Stimulated activated naive CD8-positive, alpha-beta T cell treated with anti-CD3 and anti-CD28 coated beads, Interleukin-15, amount 100 ng/mL, for 72 hours (primary cell): ENCODE measurements around the gene KDM2B.

Experiments used
- ATAC-seq: fragments of 150-1000 bp; cut with Tn5 transposase; 2 replicates; pipeline ENCODE4 v1.10.0; 2021; ENCODE audit warnings: mild to moderate bottlenecking, moderate library complexity
- DNase-seq, 2 donors: peaks; one replicate each; pipeline ENCODE4 v3.0.0; 2021 to 2022
- H3K27ac Mint-ChIP-seq, 2 donors: one replicate each; pipeline ENCODE4 v1.8.0; 2022; ENCODE audit warnings: mild to moderate bottlenecking in 2 of 2, mixed read lengths in 2 of 2, moderate library complexity in 2 of 2
- H3K27me3 Mint-ChIP-seq: one replicate; pipeline ENCODE4 v1.8.0; 2022; ENCODE audit warnings: mixed read lengths
- H3K4me1 Mint-ChIP-seq: one replicate; pipeline ENCODE4 v1.8.0; 2022; ENCODE audit warnings: mild to moderate bottlenecking, mixed read lengths
- H3K4me3 Mint-ChIP-seq, 2 donors: one replicate each; pipeline ENCODE4 v1.8.0; 2022; ENCODE audit warnings: mild to moderate bottlenecking in 2 of 2, mixed read lengths in 2 of 2, moderate library complexity in 1 of 2
- H3K9me3 Mint-ChIP-seq, 2 donors: one replicate each; pipeline ENCODE4 v1.8.0; 2022; ENCODE audit warnings: mixed read lengths in 2 of 2

The KDM2B gene

GRCh38 chr12:121530600-121531355 is 50.0 kb downstream of the KDM2B start:
- Mint-ChIP-seq H3K4me3 (peak overlapping the region; percentile 48 to 73), H3K9me3 (no peaks in the 10 kb centered on the region), H3K27me3 (no peaks in the 10 kb centered on the region), H3K27ac (peak overlapping the region; percentile 80 to 93), H3K4me1 (peaks cover 68% of the 10 kb centered on the region)
- ATAC-seq (peak; percentile 79), DNase-seq (peak; percentile 48 to 73)

GRCh38 chr12:121529184-121529583 is 51.6 kb downstream of the KDM2B start:
- H3K4me1 Mint-ChIP-seq: peaks cover 52% of the 10 kb centered on the region
- H3K9me3 Mint-ChIP-seq: no peaks in the 10 kb centered on the region
- no peak for ATAC-seq
- H3K27ac Mint-ChIP-seq: no peak overlapping the region
- H3K27me3 Mint-ChIP-seq: no peaks in the 10 kb centered on the region
- no peak overlapping the region for H3K4me3 Mint-ChIP-seq
- no peak for DNase-seq

- H3K4me1 Mint-ChIP-seq: peaks cover 30% of the 10 kb centered on the region
- H3K4me3 Mint-ChIP-seq: no peak overlapping the region
- no peak overlapping the region for H3K27ac Mint-ChIP-seq
Observed at GRCh38 chr12:121525411-121525810, 55.4 kb downstream of the KDM2B start.

GRCh38 chr12:121524196-121524916 is 56.5 kb downstream of the KDM2B start:
- Mint-ChIP-seq H3K27me3 (no peaks in the 10 kb centered on the region), H3K4me3 (no peak overlapping the region), H3K9me3 (no peaks in the 10 kb centered on the region), H3K4me1 (peaks cover 23% of the 10 kb centered on the region), H3K27ac (no peak overlapping the region)
- DNase-seq (no peak), ATAC-seq (no peak)

More at GRCh38 chr12:121525411-121525810, 55.4 kb downstream of the KDM2B start:
- Mint-ChIP-seq H3K9me3 (no peaks in the 10 kb centered on the region), H3K27me3 (no peaks in the 10 kb centered on the region)
- ATAC-seq (no peak), DNase-seq (no peak)

GRCh38 chr12:121523741-121524140 is 57.1 kb downstream of the KDM2B start:
- H3K4me3 Mint-ChIP-seq: no peak overlapping the region
- no peaks in the 10 kb centered on the region for H3K9me3 Mint-ChIP-seq
- H3K4me1 Mint-ChIP-seq: peaks cover 17% of the 10 kb centered on the region
- no peak overlapping the region for H3K27ac Mint-ChIP-seq
- H3K27me3 Mint-ChIP-seq: no peaks in the 10 kb centered on the region
- DNase-seq (no peak), ATAC-seq (no peak)

- Mint-ChIP-seq H3K4me3 (no peak overlapping the region), H3K4me1 (peaks cover 16% of the 10 kb centered on the region), H3K27me3 (no peaks in the 10 kb centered on the region), H3K9me3 (no peaks in the 10 kb centered on the region), H3K27ac (peak overlapping the region in 1 of 2 donors; percentile 68)
- ATAC-seq (no peak), DNase-seq (no peak)
Observed at GRCh38 chr12:121522971-121523370, 57.9 kb downstream of the KDM2B start.

GRCh38 chr12:121520586-121521086 is 60.2 kb downstream of the KDM2B start:
- H3K4me1 Mint-ChIP-seq: peaks cover 20% of the 10 kb centered on the region
- no peak overlapping the region for H3K27ac Mint-ChIP-seq
- DNase-seq (no peak), ATAC-seq (no peak)
- H3K4me3 Mint-ChIP-seq: no peak overlapping the region
- H3K9me3 Mint-ChIP-seq: no peaks in the 10 kb centered on the region
- H3K27me3 Mint-ChIP-seq: no peaks in the 10 kb centered on the region

GRCh38 chr12:121520119-121520518 is 60.7 kb downstream of the KDM2B start:
- H3K4me1 Mint-ChIP-seq: peaks cover 23% of the 10 kb centered on the region
- no peaks in the 10 kb centered on the region for H3K9me3 Mint-ChIP-seq
- no peak for DNase-seq
- no peak overlapping the region for H3K4me3 Mint-ChIP-seq
- H3K27ac Mint-ChIP-seq: no peak overlapping the region
- ATAC-seq: no peak
- no peaks in the 10 kb centered on the region for H3K27me3 Mint-ChIP-seq

GRCh38 chr12:121519227-121519626 is 61.6 kb downstream of the KDM2B start:
- Mint-ChIP-seq H3K27me3 (no peaks in the 10 kb centered on the region), H3K4me1 (peaks cover 26% of the 10 kb centered on the region), H3K4me3 (no peak overlapping the region), H3K27ac (no peak overlapping the region), H3K9me3 (no peaks in the 10 kb centered on the region)
- ATAC-seq: no peak
- DNase-seq: no peak

GRCh38 chr12:121518656-121519055 is 62.2 kb downstream of the KDM2B start:
- H3K9me3 Mint-ChIP-seq: no peaks in the 10 kb centered on the region
- ATAC-seq: no peak
- DNase-seq: no peak
- no peak overlapping the region for H3K27ac Mint-ChIP-seq
- no peaks in the 10 kb centered on the region for H3K27me3 Mint-ChIP-seq
- peaks cover 31% of the 10 kb centered on the region for H3K4me1 Mint-ChIP-seq
- H3K4me3 Mint-ChIP-seq: no peak overlapping the region

- Mint-ChIP-seq H3K27me3 (no peaks in the 10 kb centered on the region), H3K4me3 (no peak overlapping the region), H3K4me1 (peaks cover 29% of the 10 kb centered on the region), H3K9me3 (no peaks in the 10 kb centered on the region), H3K27ac (no peak overlapping the region)
- DNase-seq: no peak
- ATAC-seq: no peak
Observed at GRCh38 chr12:121516437-121517011, 64.3 kb downstream of the KDM2B start.

- H3K9me3 Mint-ChIP-seq: no peaks in the 10 kb centered on the region
- ATAC-seq: no peak
Observed at GRCh38 chr12:121515615-121516014, 65.2 kb downstream of the KDM2B start.

GRCh38 chr12:121514184-121514742 is 66.6 kb downstream of the KDM2B start:
- DNase-seq: no peak
- no peaks in the 10 kb centered on the region for H3K27me3 Mint-ChIP-seq
- no peaks in the 10 kb centered on the region for H3K9me3 Mint-ChIP-seq
- H3K27ac Mint-ChIP-seq: peak overlapping the region; percentile 86 to 92
- ATAC-seq: peak; percentile 61
- peaks cover 20% of the 10 kb centered on the region for H3K4me1 Mint-ChIP-seq
- H3K4me3 Mint-ChIP-seq: peak overlapping the region in 1 of 2 donors; percentile 2

More at GRCh38 chr12:121515615-121516014, 65.2 kb downstream of the KDM2B start:
- peak overlapping the region in 1 of 2 donors; percentile 35 for H3K27ac Mint-ChIP-seq
- H3K4me3 Mint-ChIP-seq: no peak overlapping the region
- DNase-seq: no peak
- H3K27me3 Mint-ChIP-seq: no peaks in the 10 kb centered on the region
- H3K4me1 Mint-ChIP-seq: peaks cover 24% of the 10 kb centered on the region

- ATAC-seq (peak; percentile 73), DNase-seq (peak in 1 of 2 donors; percentile 22)
- Mint-ChIP-seq H3K4me3 (no peak overlapping the region), H3K4me1 (peaks cover 20% of the 10 kb centered on the region), H3K9me3 (no peaks in the 10 kb centered on the region), H3K27me3 (no peaks in the 10 kb centered on the region), H3K27ac (peak overlapping the region in 1 of 2 donors; percentile 92)
Observed at GRCh38 chr12:121513464-121514183, 67.2 kb downstream of the KDM2B start.

- Mint-ChIP-seq H3K9me3 (no peaks in the 10 kb centered on the region), H3K4me1 (peaks cover 20% of the 10 kb centered on the region), H3K27ac (no peak overlapping the region), H3K4me3 (no peak overlapping the region), H3K27me3 (no peaks in the 10 kb centered on the region)
- no peak for DNase-seq
- ATAC-seq: no peak
Observed at GRCh38 chr12:121512561-121512960, 68.3 kb downstream of the KDM2B start.
